Panc1 (cell line): ENCODE results near the gene LAMTOR1. TPM values are rescaled to one million over a fixed set of nuclear protein-coding genes. Genes with fewer than 3 reads are reported as not detected.

Experiments
- ATAC-seq: fragments of 200-7000 bp; cut with Tn5 transposase; 2 replicates; pipeline ENCODE4 v1.9.1; 2020; ENCODE audit warnings: mild to moderate bottlenecking, moderate library complexity
- BruUV-seq: library from RNA; stranded (reverse); fragments of 400-500 nt; replicated peaks from 2 replicates; lab custom pipeline; 2021; lab: Mats Ljungman, UMichigan
- CTCF ChIA-PET: fragments of 300-600 bp; sonication (Branson Sonifier 250); formaldehyde crosslinking; loops from one replicate; lab custom pipeline; 2022; ENCODE audit warnings: antibody characterized with exemption; lab: Charles Lee
- POLR2A ChIA-PET: fragments of 300-600 bp; sonication (Branson Sonifier 250); formaldehyde crosslinking; loops from one replicate; lab custom pipeline; 2022; ENCODE audit warnings: antibody characterized with exemption; lab: Charles Lee
- DNase-seq: peaks from one replicate; pipeline ENCODE4 v3.0.0-alpha.2; 2010; ENCODE audit warnings: low read depth, low spot score
- H3K27ac ChIP-seq: 2 replicates; pipeline ENCODE4 v1.5.1; 2011; ENCODE audit warnings: mild to moderate bottlenecking, low read length, inconsistent platforms
- H3K27me3 ChIP-seq: fragments of 200-500 bp; sonication (Bioruptor generic); 2 replicates; pipeline ENCODE4 v1.6.0; 2014; ENCODE audit warnings: low read length, inconsistent platforms; ENCODE audit not compliant: control insufficient read depth, insufficient read depth
- H3K36me3 ChIP-seq: fragments of 200-500 bp; sonication (Bioruptor generic); 2 replicates; pipeline ENCODE4 v1.5.1; 2014; ENCODE audit warnings: inconsistent platforms, mild to moderate bottlenecking, low read length, moderate library complexity; ENCODE audit not compliant: control insufficient read depth, insufficient read depth
- H3K4me1 ChIP-seq: 2 replicates; pipeline ENCODE4 v1.5.1; 2011; ENCODE audit warnings: inconsistent platforms, mild to moderate bottlenecking, low read length, moderate library complexity; ENCODE audit not compliant: control insufficient read depth, insufficient read depth
- H3K4me3 ChIP-seq, 2 experiments: 2 replicates each; pipeline ENCODE4 v1.5.1; 2011 to 2012; ENCODE audit warnings: low read depth in 2 of 2, low read length in 2 of 2, mild to moderate bottlenecking in 2 of 2, inconsistent platforms in 1 of 2, moderate library complexity in 1 of 2
- H3K9me3 ChIP-seq: fragments of 200-500 bp; sonication (Bioruptor generic); 2 replicates; pipeline ENCODE4 v1.5.1; 2014; ENCODE audit warnings: low read depth, mild to moderate bottlenecking, inconsistent platforms, low read length, moderate library complexity; ENCODE audit not compliant: control insufficient read depth, insufficient read depth
- POLR2AphosphoS5 ChIP-seq: IDR thresholded peaks from 2 replicates; pipeline ENCODE4 v1.6.1; 2012; ENCODE audit warnings: mild to moderate bottlenecking, low read depth, low read length, moderate library complexity
- SIN3A ChIP-seq: IDR thresholded peaks from 2 replicates; pipeline ENCODE4 v1.6.1; 2012; ENCODE audit warnings: low read depth, mild to moderate bottlenecking, low read length, moderate library complexity, borderline replicate concordance; ENCODE audit not compliant: insufficient read depth
- TCF7L2 ChIP-seq: IDR thresholded peaks from 2 replicates; pipeline ENCODE4 v1.6.1; 2011; ENCODE audit warnings: mild to moderate bottlenecking, low read depth, low read length, inconsistent platforms
- in situ Hi-C: cut with HindIII; loops from 2 replicates; pipeline ENCODE4 v1.10.0; 2016; ENCODE audit warnings: low sequenced_read_pairs, low pct_unique_long_range_greater_than_20kb
- intact Hi-C: fragments of 100-400 bp; cut with micrococcal nuclease; formaldehyde crosslinking; loops from one replicate; pipeline ENCODE4 v1.10.0; 2022; ENCODE audit not compliant: unreplicated experiment
- total RNA-seq: library from RNA; stranded (reverse); gene quantifications from one replicate; pipeline ENCODE4 v1.2.1, GENCODE V29; 2021; ENCODE audit not compliant: unreplicated experiment
- TF ChIP-seq, protein P1 (sequence below): fragments of 450-650 bp; IDR thresholded peaks from 2 replicates; pipeline ENCODE4 v1.5.1; 2017; ENCODE audit warnings: mild to moderate bottlenecking
- TF ChIP-seq, protein P2 (sequence below), 2 experiments: IDR thresholded peaks; 2 replicates each; pipeline ENCODE4 v1.6.1; 2011 to 2012; ENCODE audit warnings: low read depth in 2 of 2, control low read depth in 1 of 2, low read length in 1 of 2, mild to moderate bottlenecking in 1 of 2, moderate library complexity in 1 of 2; ENCODE audit not compliant: insufficient read depth in 1 of 2

Gene LAMTOR1
- total RNA-seq, 1 experiment from 2014 or later, result 126 TPM

DNA sequence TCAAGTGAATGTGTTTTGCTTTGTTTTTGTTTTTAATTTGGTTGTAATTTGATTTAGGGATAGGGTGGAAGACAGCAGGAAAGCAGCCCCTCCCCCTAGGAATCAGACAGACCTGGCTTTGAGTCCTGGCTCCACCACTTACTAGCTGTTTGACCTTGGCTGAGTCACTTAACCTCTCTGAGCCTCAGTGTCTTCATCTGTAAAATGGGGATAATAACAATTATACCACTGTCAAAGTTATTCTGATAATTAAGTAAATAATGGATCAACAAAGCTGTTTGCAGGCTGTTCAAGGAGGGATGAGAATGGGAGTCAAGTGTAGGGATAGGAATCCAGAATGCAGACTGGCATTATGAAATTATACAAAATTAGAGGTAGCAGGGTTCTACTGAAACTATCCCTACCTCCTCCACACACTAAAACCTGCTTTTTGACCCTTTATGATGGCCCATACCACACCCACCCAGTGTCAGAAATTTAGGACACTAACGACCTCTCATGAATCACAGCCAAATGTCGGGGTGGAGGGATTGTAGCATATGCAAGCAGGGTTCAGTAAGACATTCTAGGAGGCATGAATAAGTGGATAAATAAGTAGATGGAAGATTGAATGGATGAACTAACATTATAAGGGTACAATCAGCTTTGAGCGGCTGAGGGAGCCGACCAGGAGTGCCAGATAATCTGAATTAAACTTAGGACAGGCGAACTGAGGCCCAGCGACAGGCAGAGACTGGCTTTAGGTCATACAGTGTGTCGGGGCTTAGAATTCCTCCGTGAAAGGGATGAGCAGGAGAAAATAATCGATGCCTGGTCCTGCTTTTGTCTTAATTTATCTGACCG, 8.4 kb upstream of the LAMTOR1 start:
- POLR2A ChIA-PET, result interaction anchor here (0.7 to 1.1 kb wide), 2 partner anchors 11 to 535 kb away, joined by 3 read pairs; no protein-coding TSS in a partner anchor
- H3K4me3 ChIP-seq, result peak overlapping the region; percentile 52 to 94
- intact Hi-C loops (no loop called here), in situ Hi-C loops (no loop called here)
- H3K36me3 ChIP-seq, result no peaks in the 10 kb centered on the region
- CTCF ChIA-PET, result interaction anchor here (0.7 kb wide), 1 partner anchor 320 kb away, joined by 3 read pairs; no protein-coding TSS in a partner anchor
- TF ChIP-seq POLR2AphosphoS5, result no peak
- no peak for TF ChIP-seq TCF7L2
- TF ChIP-seq SIN3A, result no peak
- TF ChIP-seq, protein P1, sequence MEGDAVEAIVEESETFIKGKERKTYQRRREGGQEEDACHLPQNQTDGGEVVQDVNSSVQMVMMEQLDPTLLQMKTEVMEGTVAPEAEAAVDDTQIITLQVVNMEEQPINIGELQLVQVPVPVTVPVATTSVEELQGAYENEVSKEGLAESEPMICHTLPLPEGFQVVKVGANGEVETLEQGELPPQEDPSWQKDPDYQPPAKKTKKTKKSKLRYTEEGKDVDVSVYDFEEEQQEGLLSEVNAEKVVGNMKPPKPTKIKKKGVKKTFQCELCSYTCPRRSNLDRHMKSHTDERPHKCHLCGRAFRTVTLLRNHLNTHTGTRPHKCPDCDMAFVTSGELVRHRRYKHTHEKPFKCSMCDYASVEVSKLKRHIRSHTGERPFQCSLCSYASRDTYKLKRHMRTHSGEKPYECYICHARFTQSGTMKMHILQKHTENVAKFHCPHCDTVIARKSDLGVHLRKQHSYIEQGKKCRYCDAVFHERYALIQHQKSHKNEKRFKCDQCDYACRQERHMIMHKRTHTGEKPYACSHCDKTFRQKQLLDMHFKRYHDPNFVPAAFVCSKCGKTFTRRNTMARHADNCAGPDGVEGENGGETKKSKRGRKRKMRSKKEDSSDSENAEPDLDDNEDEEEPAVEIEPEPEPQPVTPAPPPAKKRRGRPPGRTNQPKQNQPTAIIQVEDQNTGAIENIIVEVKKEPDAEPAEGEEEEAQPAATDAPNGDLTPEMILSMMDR, result no peak
- TF ChIP-seq, protein P2, sequence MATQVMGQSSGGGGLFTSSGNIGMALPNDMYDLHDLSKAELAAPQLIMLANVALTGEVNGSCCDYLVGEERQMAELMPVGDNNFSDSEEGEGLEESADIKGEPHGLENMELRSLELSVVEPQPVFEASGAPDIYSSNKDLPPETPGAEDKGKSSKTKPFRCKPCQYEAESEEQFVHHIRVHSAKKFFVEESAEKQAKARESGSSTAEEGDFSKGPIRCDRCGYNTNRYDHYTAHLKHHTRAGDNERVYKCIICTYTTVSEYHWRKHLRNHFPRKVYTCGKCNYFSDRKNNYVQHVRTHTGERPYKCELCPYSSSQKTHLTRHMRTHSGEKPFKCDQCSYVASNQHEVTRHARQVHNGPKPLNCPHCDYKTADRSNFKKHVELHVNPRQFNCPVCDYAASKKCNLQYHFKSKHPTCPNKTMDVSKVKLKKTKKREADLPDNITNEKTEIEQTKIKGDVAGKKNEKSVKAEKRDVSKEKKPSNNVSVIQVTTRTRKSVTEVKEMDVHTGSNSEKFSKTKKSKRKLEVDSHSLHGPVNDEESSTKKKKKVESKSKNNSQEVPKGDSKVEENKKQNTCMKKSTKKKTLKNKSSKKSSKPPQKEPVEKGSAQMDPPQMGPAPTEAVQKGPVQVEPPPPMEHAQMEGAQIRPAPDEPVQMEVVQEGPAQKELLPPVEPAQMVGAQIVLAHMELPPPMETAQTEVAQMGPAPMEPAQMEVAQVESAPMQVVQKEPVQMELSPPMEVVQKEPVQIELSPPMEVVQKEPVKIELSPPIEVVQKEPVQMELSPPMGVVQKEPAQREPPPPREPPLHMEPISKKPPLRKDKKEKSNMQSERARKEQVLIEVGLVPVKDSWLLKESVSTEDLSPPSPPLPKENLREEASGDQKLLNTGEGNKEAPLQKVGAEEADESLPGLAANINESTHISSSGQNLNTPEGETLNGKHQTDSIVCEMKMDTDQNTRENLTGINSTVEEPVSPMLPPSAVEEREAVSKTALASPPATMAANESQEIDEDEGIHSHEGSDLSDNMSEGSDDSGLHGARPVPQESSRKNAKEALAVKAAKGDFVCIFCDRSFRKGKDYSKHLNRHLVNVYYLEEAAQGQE (IDR thresholded peaks at IDR 0.05; ENCODE audit: insufficient read depth in 1 of 2, low read depth in 2 of 2, low read length in 1 of 2), result no peak
- H3K27ac ChIP-seq, result peak overlapping the region; percentile 99
- TSS peak; percentile 95 for BruUV-seq
- H3K4me1 ChIP-seq, result peaks cover 16% of the 10 kb centered on the region
- ATAC-seq (peak; percentile 4; the same call in 1 of the 2 replicates), DNase-seq (no peak)
- H3K27me3 ChIP-seq, result no peaks in the 10 kb centered on the region
- no peaks in the 10 kb centered on the region for H3K9me3 ChIP-seq

DNA sequence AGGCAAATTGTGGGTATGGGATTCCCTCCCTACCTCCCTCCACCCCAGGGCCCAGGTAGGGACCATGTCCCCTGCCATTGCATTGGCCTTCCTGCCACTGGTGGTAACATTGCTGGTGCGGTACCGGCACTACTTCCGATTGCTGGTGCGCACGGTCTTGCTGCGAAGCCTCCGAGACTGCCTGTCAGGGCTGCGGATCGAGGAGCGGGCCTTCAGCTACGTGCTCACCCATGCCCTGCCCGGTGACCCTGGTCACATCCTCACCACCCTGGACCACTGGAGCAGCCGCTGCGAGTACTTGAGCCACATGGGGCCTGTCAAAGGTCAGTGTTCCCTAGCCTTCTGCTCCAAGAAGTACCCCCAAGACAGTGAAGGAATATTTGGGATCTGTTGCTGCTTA, 2.8 kb upstream of the LAMTOR1 start, which contains the start of gene TOMT:
Gene TOMT (plus strand): TSS at position 37 of the 400 bp plus-strand sequence. CDS start 28 bp downstream, at position 65.
- no peak within 1 kb of the TSS for H3K4me3 ChIP-seq
- no TSS peak for BruUV-seq
- no peaks in the 10 kb centered on the region for H3K9me3 ChIP-seq
- DNase-seq (no peak), ATAC-seq (no peak)
- TF ChIP-seq, protein P2 (IDR thresholded peaks at IDR 0.05; ENCODE audit: insufficient read depth in 1 of 2, low read depth in 2 of 2, low read length in 1 of 2), result no peak
- TF ChIP-seq SIN3A, result no peak
- no peak for TF ChIP-seq POLR2AphosphoS5
- TF ChIP-seq, protein P1, result no peak
- TF ChIP-seq TCF7L2, result no peak
- H3K36me3 ChIP-seq, result no peaks in the 10 kb centered on the region; the same call in 1 of the 2 replicates
- H3K27me3 ChIP-seq, result no peaks in the 10 kb centered on the region
- H3K4me1 ChIP-seq, result peaks cover 10% of the 10 kb centered on the region
- in situ Hi-C loops (no loop called here), intact Hi-C loops (no loop called here)
- H3K27ac ChIP-seq, result peak within 1 kb of the TSS; percentile 35; the same call in 1 of the 2 replicates
- ChIA-PET POLR2A (no interaction called here), CTCF (interaction anchor here (0.6 kb wide), 1 partner anchor 579 kb away, joined by 6 read pairs; no protein-coding TSS in a partner anchor)
